Esophagus muscularis mucosa (tissue), 4 donors: ENCODE measurements around the gene CAPZA1. TPM values are rescaled to one million over a fixed set of nuclear protein-coding genes. Genes with fewer than 3 reads are reported as not detected.

ENCODE experiments used
- DNase-seq: peaks from one replicate; pipeline ENCODE4 v3.0.0-alpha.2; 2017; ENCODE audit errors: extremely low spot score
- H3K27ac ChIP-seq, 4 donors: fragments of 200-600 bp; sonication (generic); replicated peaks in 1 of 4; 1 replicate in 3 of 4; 2 replicates in 1 of 4; pipeline ENCODE4 v1.5.1; 2016 to 2019; ENCODE audit warnings: mild to moderate bottlenecking in 1 of 4
- H3K27me3 ChIP-seq, 4 donors: fragments of 200-600 bp; sonication (generic); one replicate each; pipeline versions ENCODE4 v1.5.1 to v1.6.0; 2016 to 2019
- H3K36me3 ChIP-seq, 4 donors: fragments of 200-600 bp; sonication (generic); one replicate each; pipeline ENCODE4 v1.5.1; 2016 to 2019
- H3K4me1 ChIP-seq, 4 donors: fragments of 200-600 bp; sonication (generic); one replicate each; pipeline ENCODE4 v1.5.1; 2016 to 2019
- H3K4me3 ChIP-seq, 4 donors: fragments of 200-600 bp; sonication (generic); 1 replicate in 2 of 4; 2 replicates in 2 of 4; pipeline ENCODE4 v1.5.1; 2016 to 2019; ENCODE audit warnings: mild to moderate bottlenecking in 4 of 4, moderate library complexity in 1 of 4
- H3K9me3 ChIP-seq, 4 donors: fragments of 200-600 bp; sonication (generic); 1 replicate in 3 of 4; 2 replicates in 1 of 4; pipeline ENCODE4 v1.5.1; 2016 to 2019
- EP300 ChIP-seq: sonication (generic); formaldehyde crosslinking; IDR thresholded peaks from one replicate; pipeline ENCODE4 v1.6.1; 2017; ENCODE audit warnings: antibody characterized with exemption
- POLR2A ChIP-seq: fragments of 450-650 bp; IDR thresholded peaks from one replicate; pipeline ENCODE4 v1.6.1; 2017; ENCODE audit warnings: antibody characterized with exemption, moderate library complexity, mild to moderate bottlenecking, low read depth
- POLR2AphosphoS5 ChIP-seq, 2 donors: sonication (generic); formaldehyde crosslinking; IDR thresholded peaks; one replicate each; pipeline ENCODE4 v1.6.1; 2017; ENCODE audit warnings: antibody characterized with exemption in 2 of 2
- WGBS: methylation state at CpG from one replicate; pipeline ENCODE4 v1.1.5; 2018; 5-methylcytosine and 5-hydroxymethylcytosine counted together
- intact Hi-C: fragments of 100-400 bp; cut with DNase I; formaldehyde crosslinking; loops from one replicate; pipeline ENCODE4 v1.15.1; 2023
- total RNA-seq, 4 donors: library from RNA; depleted of rRNA; stranded (reverse); fragments of >200 nt; gene quantifications; one replicate each; pipeline versions ENCODE4 v1.1.0 to v1.2.1, GENCODE V29; 2016
- TF ChIP-seq, protein P1 (sequence below), 3 experiments: fragments of 200-600 bp in 2 of 3; fragments of 450-650 bp in 1 of 3; sonication (generic) in 2 of 3; IDR thresholded peaks; one replicate each; pipeline ENCODE4 v1.5.1; 2017 to 2019; ENCODE audit warnings: antibody characterized with exemption in 3 of 3, mild to moderate bottlenecking in 2 of 3, moderate library complexity in 1 of 3

Gene CAPZA1
- total RNA-seq, 4 donors from 2014 or later: 61.9 to 77.5 (median 69.1) TPM

- no peak overlapping the region for H3K4me3 ChIP-seq
- DNase-seq: no peak
- intact Hi-C loops: no loop called here
- H3K27ac ChIP-seq: no peak overlapping the region
- TF ChIP-seq POLR2AphosphoS5 (IDR thresholded peaks at IDR 0.05) (no peak), POLR2A (no peak), EP300 (no peak)
- TF ChIP-seq, protein P1, sequence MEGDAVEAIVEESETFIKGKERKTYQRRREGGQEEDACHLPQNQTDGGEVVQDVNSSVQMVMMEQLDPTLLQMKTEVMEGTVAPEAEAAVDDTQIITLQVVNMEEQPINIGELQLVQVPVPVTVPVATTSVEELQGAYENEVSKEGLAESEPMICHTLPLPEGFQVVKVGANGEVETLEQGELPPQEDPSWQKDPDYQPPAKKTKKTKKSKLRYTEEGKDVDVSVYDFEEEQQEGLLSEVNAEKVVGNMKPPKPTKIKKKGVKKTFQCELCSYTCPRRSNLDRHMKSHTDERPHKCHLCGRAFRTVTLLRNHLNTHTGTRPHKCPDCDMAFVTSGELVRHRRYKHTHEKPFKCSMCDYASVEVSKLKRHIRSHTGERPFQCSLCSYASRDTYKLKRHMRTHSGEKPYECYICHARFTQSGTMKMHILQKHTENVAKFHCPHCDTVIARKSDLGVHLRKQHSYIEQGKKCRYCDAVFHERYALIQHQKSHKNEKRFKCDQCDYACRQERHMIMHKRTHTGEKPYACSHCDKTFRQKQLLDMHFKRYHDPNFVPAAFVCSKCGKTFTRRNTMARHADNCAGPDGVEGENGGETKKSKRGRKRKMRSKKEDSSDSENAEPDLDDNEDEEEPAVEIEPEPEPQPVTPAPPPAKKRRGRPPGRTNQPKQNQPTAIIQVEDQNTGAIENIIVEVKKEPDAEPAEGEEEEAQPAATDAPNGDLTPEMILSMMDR (IDR thresholded peaks at IDR 0.05): no peak
- no peaks in the 10 kb centered on the region for H3K9me3 ChIP-seq
- H3K27me3 ChIP-seq: no peaks in the 10 kb centered on the region
- peaks cover 7 to 74% (median 35%) of the 10 kb centered on the region in 4 donors for H3K36me3 ChIP-seq
- no peaks in the 10 kb centered on the region for H3K4me1 ChIP-seq
These were observed 37.9 kb upstream of the CAPZA1 start for GRCh38 chr1:112581586-112582192.

- TF ChIP-seq POLR2AphosphoS5 (IDR thresholded peaks at IDR 0.05) (no peak), EP300 (no peak)
- TF ChIP-seq, protein P1 (IDR thresholded peaks at IDR 0.05): no peak
- H3K27me3 ChIP-seq: no peaks in the 10 kb centered on the region
- intact Hi-C loops: no loop called here
- H3K4me1 ChIP-seq: no peaks in the 10 kb centered on the region
- no peak overlapping the region for H3K4me3 ChIP-seq
- no peak overlapping the region for H3K27ac ChIP-seq
- DNase-seq: no peak
- H3K9me3 ChIP-seq: no peaks in the 10 kb centered on the region
- peaks cover 7 to 66% (median 32%) of the 10 kb centered on the region in 4 donors for H3K36me3 ChIP-seq
These were observed 36.3 kb upstream of the CAPZA1 start for GRCh38 chr1:112583366-112583765.

- Histone ChIP-seq H3K9me3 (no peaks in the 10 kb centered on the region), H3K4me1 (no peaks in the 10 kb centered on the region), H3K27ac (no peak overlapping the region), H3K4me3 (no peak overlapping the region), H3K27me3 (no peaks in the 10 kb centered on the region), H3K36me3 (peaks cover 10 to 72% (median 34%) of the 10 kb centered on the region in 4 donors)
- intact Hi-C loops: no loop called here
- WGBS: 92% methylated on average over 1 of the region's 1 CpG
- DNase-seq: no peak
- no peak for TF ChIP-seq POLR2AphosphoS5 (IDR thresholded peaks at IDR 0.05)
- TF ChIP-seq POLR2A: no peak
- TF ChIP-seq, protein P1 (IDR thresholded peaks at IDR 0.05): no peak
- TF ChIP-seq EP300: no peak
These were observed 29.9 kb upstream of the CAPZA1 start for GRCh38 chr1:112589766-112590165.

DNA sequence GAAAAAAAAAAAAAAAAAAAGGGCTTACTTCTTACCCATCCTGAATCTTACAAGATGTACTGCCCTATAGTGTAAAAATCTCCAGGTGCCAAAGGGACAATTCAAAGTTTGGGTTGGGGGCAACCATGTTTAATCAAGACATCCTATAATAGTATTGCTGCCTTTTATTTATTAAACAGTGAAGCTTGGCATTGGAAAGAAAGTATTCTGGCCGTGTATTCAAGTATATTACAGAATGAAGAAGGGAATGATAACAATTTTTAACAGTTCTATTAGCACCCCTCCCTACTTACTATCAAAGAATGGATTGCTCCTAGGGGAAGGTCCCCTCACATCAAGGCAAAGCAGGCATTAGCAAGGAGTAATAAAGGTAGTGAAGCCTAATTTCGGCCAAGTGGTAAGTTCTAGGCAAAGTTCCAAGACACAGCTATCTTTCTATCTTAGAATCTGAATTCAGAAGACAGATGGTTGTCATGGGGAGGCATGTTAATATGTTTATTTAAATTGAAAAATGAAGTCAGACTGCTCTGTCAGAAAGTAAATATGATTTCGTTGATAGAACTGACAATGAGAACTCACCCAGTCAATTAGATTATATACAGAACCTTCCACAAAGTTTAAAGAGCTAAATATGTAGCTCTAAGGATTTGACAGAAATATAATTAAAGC, 25.3 kb upstream of the CAPZA1 start:
- Histone ChIP-seq H3K9me3 (no peaks in the 10 kb centered on the region), H3K27me3 (no peaks in the 10 kb centered on the region), H3K4me3 (no peak overlapping the region), H3K36me3 (peaks cover 15 to 84% (median 50%) of the 10 kb centered on the region in 4 donors), H3K4me1 (no peaks in the 10 kb centered on the region), H3K27ac (no peak overlapping the region)
- DNase-seq: no peak
- TF ChIP-seq, protein P1 (IDR thresholded peaks at IDR 0.05): no peak
- TF ChIP-seq EP300 (no peak), POLR2AphosphoS5 (IDR thresholded peaks at IDR 0.05) (no peak), POLR2A (no peak)
- 60% methylated on average over 3 of the region's 3 CpGs for WGBS
- intact Hi-C loops: no loop called here

- Histone ChIP-seq H3K27me3 (no peaks in the 10 kb centered on the region), H3K36me3 (peaks cover 23 to 92% (median 69%) of the 10 kb centered on the region in 4 donors), H3K4me1 (no peaks in the 10 kb centered on the region), H3K4me3 (no peak overlapping the region), H3K9me3 (no peaks in the 10 kb centered on the region), H3K27ac (no peak overlapping the region)
- intact Hi-C loops: no loop called here
- TF ChIP-seq EP300: no peak
- no peak for TF ChIP-seq POLR2AphosphoS5 (IDR thresholded peaks at IDR 0.05)
- TF ChIP-seq, protein P1 (IDR thresholded peaks at IDR 0.05): no peak
- no peak for TF ChIP-seq POLR2A
- WGBS: 89% methylated on average over 4 of the region's 4 CpGs
- DNase-seq: no peak
These were observed 20.2 kb upstream of the CAPZA1 start for GRCh38 chr1:112599477-112599876.
